Lower lobe of right lung (tissue), 2 donors: ENCODE data around the gene SNAPC4. TPM values are rescaled to one million over a fixed set of nuclear protein-coding genes. Genes with fewer than 3 reads are reported as not detected.
"Not testable (repeated sequence)": the region's sequence is repeated elsewhere in the genome, so short reads cannot be mapped to it uniquely, and the experiment has no call there.

ENCODE experiments used
- ATAC-seq, 2 donors: fragments of 200-7000 bp; cut with Tn5 transposase; one replicate each; pipeline ENCODE4 v1.9.1; 2020 to 2022; ENCODE audit warnings: mild to moderate bottlenecking in 2 of 2, moderate library complexity in 2 of 2
- DNase-seq: peaks from one replicate; pipeline ENCODE4 v3.0.0-alpha.2; 2020
- H3K27ac ChIP-seq: fragments of 200-600 bp; one replicate; pipeline ENCODE4 v1.8.0; 2022
- H3K27me3 ChIP-seq: fragments of 200-600 bp; one replicate; pipeline ENCODE4 v1.8.0; 2022; ENCODE audit warnings: low read depth
- H3K36me3 ChIP-seq: fragments of 200-600 bp; one replicate; pipeline ENCODE4 v1.8.0; 2022; ENCODE audit warnings: mild to moderate bottlenecking
- H3K4me1 ChIP-seq: fragments of 200-600 bp; one replicate; pipeline ENCODE4 v1.8.0; 2022
- H3K4me3 ChIP-seq: fragments of 200-600 bp; one replicate; pipeline ENCODE4 v1.8.0; 2022; ENCODE audit warnings: mild to moderate bottlenecking
- H3K9me3 ChIP-seq: fragments of 200-600 bp; one replicate; pipeline ENCODE4 v1.8.0; 2022
- CTCF ChIP-seq: fragments of 200-600 bp; IDR thresholded peaks from one replicate; pipeline ENCODE4 v1.8.0; 2022; ENCODE audit warnings: antibody characterized with exemption, mild to moderate bottlenecking
- intact Hi-C: fragments of 100-400 bp; cut with DNase I; formaldehyde crosslinking; loops from one replicate; pipeline ENCODE4 v1.11.0; 2022
- total RNA-seq: library from RNA; stranded (reverse); fragmentation: NEBNext Ultra II Directional; extraction: Animal tissue kit (Norgen Biotek cat#: 25700); gene quantifications from one replicate; pipeline ENCODE4 v1.2.1, GENCODE V29; 2021
- donor health status: DM: no; HTN: yes; CAD: no; lungs with severe emphysema.

Gene SNAPC4
- total RNA-seq, 1 donor from 2014 or later = 7.4 TPM

DNA sequence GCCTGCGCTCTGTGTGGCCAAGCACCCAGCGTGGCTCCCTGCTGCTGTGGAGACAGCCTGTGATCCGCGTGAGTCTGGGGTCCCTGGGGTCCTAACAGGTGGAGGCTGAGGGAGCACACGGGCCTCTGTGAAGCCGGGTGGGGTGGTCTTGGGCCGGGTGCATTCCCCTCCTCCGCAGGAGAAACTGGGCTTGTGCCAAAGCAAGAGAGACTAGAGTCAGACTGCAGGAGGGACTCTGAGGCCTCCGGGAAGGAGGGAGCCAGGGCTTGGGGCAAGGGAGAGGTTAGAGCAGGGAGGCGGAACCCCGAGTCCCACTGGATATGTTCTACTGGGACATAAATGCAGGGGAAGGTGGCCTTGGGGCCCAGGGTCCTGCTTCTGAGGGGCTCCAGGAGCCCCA, 46.9 kb downstream of the SNAPC4 start:
- Histone ChIP-seq H3K4me3 (no peak overlapping the region), H3K4me1 (peaks cover 17% of the 10 kb centered on the region), H3K27me3 (no peaks in the 10 kb centered on the region), H3K36me3 (peaks cover 11% of the 10 kb centered on the region), H3K27ac (no peak overlapping the region), H3K9me3 (no peaks in the 10 kb centered on the region)
- intact Hi-C loops = no loop called here
- ATAC-seq (no peak), DNase-seq (no peak)
- no peak for TF ChIP-seq CTCF

- intact Hi-C loops = no loop called here
- no peak for TF ChIP-seq CTCF
- Histone ChIP-seq H3K27ac (no peak overlapping the region), H3K4me3 (no peak overlapping the region), H3K27me3 (no peaks in the 10 kb centered on the region), H3K36me3 (peaks cover 7% of the 10 kb centered on the region), H3K4me1 (peaks cover 19% of the 10 kb centered on the region), H3K9me3 (no peaks in the 10 kb centered on the region)
- peak; percentile 69 to 70 for ATAC-seq
- peak; percentile 68 for DNase-seq
Measured at GRCh38 chr9:136352682-136353081, 47.3 kb downstream of the SNAPC4 start.

- DNase-seq, H3K4me3 ChIP-seq, H3K36me3 ChIP-seq, H3K27ac ChIP-seq, H3K27me3 ChIP-seq, H3K9me3 ChIP-seq, intact Hi-C loops, ATAC-seq: not testable (repeated sequence)
- H3K4me1 ChIP-seq = peaks cover 27% of the 10 kb centered on the region
Measured at GRCh38 chr9:136351868-136352267, 48.1 kb downstream of the SNAPC4 start.

DNA sequence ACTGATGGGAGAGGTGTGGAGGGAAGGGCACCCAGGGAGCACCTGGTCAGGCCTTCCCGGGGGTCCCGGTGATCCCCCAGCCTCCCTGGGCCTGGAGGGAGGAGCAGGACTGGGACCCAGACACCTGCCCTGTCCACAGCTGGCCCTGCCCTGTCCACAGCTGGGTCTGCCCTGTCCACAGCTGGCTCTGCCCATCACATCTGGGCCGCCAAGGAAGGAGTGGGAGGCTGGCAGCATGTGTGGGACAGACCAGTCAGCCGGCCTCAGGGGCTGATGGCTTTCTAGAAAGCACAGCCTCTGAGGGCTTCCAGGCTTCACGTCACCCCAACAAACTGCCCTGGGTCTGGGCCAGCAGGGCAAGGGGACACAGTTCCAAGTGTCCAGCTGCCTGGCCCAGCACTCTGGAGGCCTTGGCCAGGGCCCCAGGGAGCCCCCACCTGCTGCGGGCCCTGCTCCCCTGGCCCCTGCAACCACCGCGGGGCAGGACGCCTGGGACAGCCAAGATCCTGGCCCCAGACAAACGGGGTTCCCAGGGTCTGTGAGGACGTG, 48.6 kb downstream of the SNAPC4 start:
- peaks cover 4% of the 10 kb centered on the region for H3K36me3 ChIP-seq
- DNase-seq (no peak), ATAC-seq (no peak)
- H3K4me3 ChIP-seq = no peak overlapping the region
- no peaks in the 10 kb centered on the region for H3K27me3 ChIP-seq
- H3K27ac ChIP-seq = no peak overlapping the region
- intact Hi-C loops = no loop called here
- peaks cover 31% of the 10 kb centered on the region for H3K4me1 ChIP-seq
- no peak for TF ChIP-seq CTCF
- H3K9me3 ChIP-seq = no peaks in the 10 kb centered on the region

Other genes with a start within 250 kb of the SNAPC4 start
- not detected for gene LHX3, start 195.0 kb downstream of the SNAPC4 start, total RNA-seq
- gene QSOX2, start 154.4 kb downstream of the SNAPC4 start, total RNA-seq = 10.5 TPM
- gene CCDC187, start 96.1 kb downstream of the SNAPC4 start, total RNA-seq = 6.6 TPM
- gene GPSM1, start 72.6 kb downstream of the SNAPC4 start, total RNA-seq = 19.2 TPM
- gene DNLZ, start 36.4 kb downstream of the SNAPC4 start, total RNA-seq = 12.9 TPM
- gene CARD9, start 26.5 kb downstream of the SNAPC4 start, total RNA-seq = 15.0 TPM
- gene ENTR1, start 10.4 kb upstream of the SNAPC4 start, total RNA-seq = 34.3 TPM
- gene PMPCA, start 10.5 kb upstream of the SNAPC4 start, total RNA-seq = 43.2 TPM
- gene INPP5E, start 39.7 kb upstream of the SNAPC4 start, total RNA-seq = 13.8 TPM
- gene SEC16A, start 82.9 kb upstream of the SNAPC4 start, total RNA-seq = 66.5 TPM
- gene NOTCH1, start 145.9 kb upstream of the SNAPC4 start, total RNA-seq = 91.4 TPM